CD14-positive monocyte (primary cell): ENCODE data around the gene FBH1. TPM values are rescaled to one million over a fixed set of nuclear protein-coding genes. Genes with fewer than 3 reads are reported as not detected.
"Not testable (repeated sequence)": the region's sequence is repeated elsewhere in the genome, so short reads cannot be mapped to it uniquely, and the experiment has no call there.

ENCODE experiments used
- DNase-seq, 3 donors: peaks; one replicate each; pipeline ENCODE4 v3.0.0-alpha.2; 2011 to 2022
- H2AFZ ChIP-seq: 2 replicates; pipeline ENCODE4 v1.6.0; 2012; ENCODE audit warnings: mild to moderate bottlenecking, low read depth, low read length, inconsistent platforms; ENCODE audit not compliant: insufficient read depth, poor library complexity, severe bottlenecking
- H3K27ac ChIP-seq, 2 donors: 1 replicate in 1 of 2; 2 replicates in 1 of 2; pipeline ENCODE4 v1.5.1; 2012 to 2013; ENCODE audit warnings: low read length in 2 of 2, control low read depth in 1 of 2, inconsistent platforms in 1 of 2, low read depth in 1 of 2, mild to moderate bottlenecking in 1 of 2
- H3K27me3 ChIP-seq, 2 donors: one replicate each; pipeline versions ENCODE4 v1.6.0 to v1.6.1; 2011 to 2013; ENCODE audit warnings: low read length in 2 of 2; ENCODE audit not compliant: control insufficient read depth in 2 of 2, insufficient read depth in 2 of 2
- H3K36me3 ChIP-seq, 2 donors: replicated peaks in 1 of 2; 1 replicate in 1 of 2; 2 replicates in 1 of 2; pipeline versions ENCODE4 v1.5.1 to v1.6.1; 2012 to 2013; ENCODE audit warnings: low read length in 2 of 2, control low read depth in 1 of 2, inconsistent platforms in 1 of 2, mild to moderate bottlenecking in 1 of 2; ENCODE audit not compliant: insufficient read depth in 2 of 2, control insufficient read depth in 1 of 2
- H3K4me1 ChIP-seq, 2 donors: 1 replicate in 1 of 2; 2 replicates in 1 of 2; pipeline versions ENCODE4 v1.5.1 to v1.6.1; 2012 to 2013; ENCODE audit warnings: low read length in 2 of 2, control low read depth in 1 of 2, inconsistent platforms in 1 of 2, mild to moderate bottlenecking in 1 of 2, moderate library complexity in 1 of 2; ENCODE audit not compliant: insufficient read depth in 2 of 2, control insufficient read depth in 1 of 2
- H3K4me2 ChIP-seq: replicated peaks from 2 replicates; pipeline ENCODE3; 2012; ENCODE audit warnings: low read length, moderate library complexity, mild to moderate bottlenecking; ENCODE audit not compliant: poor library complexity, severe bottlenecking; ENCODE audit errors: extremely low read depth
- H3K4me3 ChIP-seq, 3 experiments: fragments of 200-600 bp in 1 of 3; sonication (generic) in 1 of 3; replicated peaks in 1 of 3; 1 replicate in 2 of 3; 2 replicates in 1 of 3; pipeline ENCODE4 v1.5.1; 2011 to 2013; ENCODE audit warnings: low read length in 3 of 3, mild to moderate bottlenecking in 3 of 3, control low read depth in 2 of 3, low read depth in 2 of 3, inconsistent platforms in 1 of 3, moderate library complexity in 1 of 3
- H3K79me2 ChIP-seq: 2 replicates; pipeline ENCODE4 v1.6.0; 2012; ENCODE audit warnings: mild to moderate bottlenecking, control low read depth, inconsistent platforms, low read length, moderate library complexity; ENCODE audit not compliant: insufficient read depth
- H3K9ac ChIP-seq: 2 replicates; pipeline ENCODE4 v1.6.0; 2017; ENCODE audit warnings: low read length, mild to moderate bottlenecking; ENCODE audit not compliant: insufficient read depth, poor library complexity, severe bottlenecking
- H3K9me3 ChIP-seq, 2 donors: replicated peaks in 1 of 2; 1 replicate in 1 of 2; 2 replicates in 1 of 2; pipeline versions ENCODE4 v1.5.1 to v1.6.1; 2012 to 2013; ENCODE audit warnings: low read length in 2 of 2, control low read depth in 1 of 2; ENCODE audit not compliant: control insufficient read depth in 1 of 2, insufficient read depth in 1 of 2
- H4K20me1 ChIP-seq: 2 replicates; pipeline ENCODE4 v1.6.0; 2012; ENCODE audit warnings: mild to moderate bottlenecking, low read length, control low read depth, moderate library complexity; ENCODE audit not compliant: insufficient read depth
- H3K27ac Mint-ChIP-seq, 7 donors: one replicate each; pipeline ENCODE4 v1.8.0; 2020; ENCODE audit warnings: mild to moderate bottlenecking in 7 of 7, mixed read lengths in 7 of 7, moderate library complexity in 6 of 7, inconsistent platforms in 2 of 7
- H3K27me3 Mint-ChIP-seq, 3 donors: one replicate each; pipeline ENCODE4 v1.8.0; 2021 to 2022; ENCODE audit warnings: low read depth in 3 of 3, mild to moderate bottlenecking in 3 of 3, mixed read lengths in 3 of 3, moderate library complexity in 3 of 3, inconsistent platforms in 1 of 3
- H3K36me3 Mint-ChIP-seq, 2 donors: one replicate each; pipeline ENCODE4 v1.8.0; 2020; ENCODE audit warnings: mixed read lengths in 2 of 2, inconsistent platforms in 1 of 2, mild to moderate bottlenecking in 1 of 2
- H3K4me1 Mint-ChIP-seq: one replicate; pipeline ENCODE4 v1.8.0; 2020; ENCODE audit warnings: mild to moderate bottlenecking, mixed read lengths
- H3K4me3 Mint-ChIP-seq, 2 donors: one replicate each; pipeline ENCODE4 v1.8.0; 2020; ENCODE audit warnings: mild to moderate bottlenecking in 2 of 2, mixed read lengths in 2 of 2, moderate library complexity in 1 of 2
- H3K9me3 Mint-ChIP-seq, 7 donors: one replicate each; pipeline ENCODE4 v1.8.0; 2020 to 2022; ENCODE audit warnings: mixed read lengths in 7 of 7, mild to moderate bottlenecking in 6 of 7, moderate library complexity in 6 of 7, inconsistent platforms in 2 of 7
- CTCF ChIP-seq: fragments of 200-600 bp; IDR thresholded peaks from one replicate; pipeline ENCODE4 v1.8.0; 2022; ENCODE audit warnings: antibody characterized with exemption, mild to moderate bottlenecking
- WGBS: methylation state at CpG from one replicate; pipeline ENCODE4 v1.1.5; 2013; ENCODE audit warnings: missing lambda C conversion rate; ENCODE audit not compliant: insufficient coverage; 5-methylcytosine and 5-hydroxymethylcytosine counted together
- intact Hi-C, 2 donors: fragments of 100-400 bp; cut with micrococcal nuclease; formaldehyde crosslinking; loops; one replicate each; pipeline versions ENCODE4 v1.15.0 to v1.15.1; 2023
- polyA plus RNA-seq, 3 donors: library from polyadenylated mRNA; depleted of rRNA in 1 of 3; unstranded in 2 of 3; stranded (reverse) in 1 of 3; fragments of 300-500 nt in 2 of 3; fragments of >200 nt in 1 of 3; fragmentation: Illumina TruSeq in 2 of 3; gene quantifications; 1 replicate in 2 of 3; 2 replicates in 1 of 3; pipeline ENCODE4 v1.2.3, GENCODE V29; 2012 to 2021

FBH1 gene
- polyA plus RNA-seq, 3 donors: 33.9 to 73.3 (median 48.3) TPM

- H3K4me1 Mint-ChIP-seq: peaks cover 87% of the 10 kb centered on the region
- peak overlapping the region; percentile 82 for H2AFZ ChIP-seq
These were observed 55.7 kb downstream of the FBH1 start for GRCh38 chr10:5945561-5946418.

GRCh38 chr10:5946419-5946775, 56.4 kb downstream of the FBH1 start:
- H2AFZ ChIP-seq: peak overlapping the region; percentile 82
- peak overlapping the region in 1 of 3 experiments; percentile 71 for H3K4me3 ChIP-seq
- peaks cover 86% of the 10 kb centered on the region for H3K4me1 Mint-ChIP-seq
- H3K4me1 ChIP-seq: peaks cover 81 to 83% of the 10 kb centered on the region in 2 donors
- H4K20me1 ChIP-seq, DNase-seq, H3K27me3 Mint-ChIP-seq, intact Hi-C loops, H3K36me3 ChIP-seq, H3K9me3 ChIP-seq, H3K27me3 ChIP-seq, H3K36me3 Mint-ChIP-seq, H3K9me3 Mint-ChIP-seq: not testable (repeated sequence)
- H3K4me2 ChIP-seq: peak overlapping the region; percentile 69
- H3K9ac ChIP-seq: peak overlapping the region; percentile 50
- peaks cover 14% of the 10 kb centered on the region for H3K79me2 ChIP-seq
- H3K27ac ChIP-seq: peak overlapping the region; percentile 60 to 88
- WGBS: 94% methylated on average over 6 of the region's 10 CpGs
- peak overlapping the region in 1 of 2 donors; percentile 95 for H3K4me3 Mint-ChIP-seq
- peak overlapping the region; percentile 18 to 95 (median 89) for H3K27ac Mint-ChIP-seq

More at GRCh38 chr10:5945561-5946418, 55.7 kb downstream of the FBH1 start:
- Histone ChIP-seq H3K36me3 (no peaks in the 10 kb centered on the region), H4K20me1 (no peaks in the 10 kb centered on the region), H3K4me3 (peak overlapping the region; percentile 30 to 71 (median 30)), H3K79me2 (peaks cover 14% of the 10 kb centered on the region), H3K27me3 (no peaks in the 10 kb centered on the region), H3K4me1 (peaks cover 81 to 83% of the 10 kb centered on the region in 2 donors), H3K4me2 (peak overlapping the region; percentile 69), H3K9me3 (no peaks in the 10 kb centered on the region), H3K27ac (peak overlapping the region; percentile 60 to 88), H3K9ac (peak overlapping the region; percentile 50)
- peak overlapping the region; percentile 87 to 95 (median 89) for H3K27ac Mint-ChIP-seq
- peaks cover 0 to 1% of the 10 kb centered on the region in 2 donors for H3K36me3 Mint-ChIP-seq
- DNase-seq: peak; percentile 53 to 71 (median 66)
- intact Hi-C loops: no loop called here
- H3K4me3 Mint-ChIP-seq: peak overlapping the region; percentile 80 to 95
- H3K9me3 Mint-ChIP-seq: no peaks in the 10 kb centered on the region
- H3K27me3 Mint-ChIP-seq: peaks cover 0 to 2% (median 1%) of the 10 kb centered on the region in 3 donors
- no peak for TF ChIP-seq CTCF
- WGBS: 1% methylated on average over 13 of the region's 21 CpGs
